GM18526 (cell line): Measurements from ENCODE around the gene RANBP3L.

ENCODE experiments used
- POLR2A ChIP-seq: IDR thresholded peaks from 3 replicates; pipeline ENCODE4 v1.6.1; 2011; ENCODE audit not compliant: insufficient read length; ENCODE audit errors: extremely low read depth

The RANBP3L gene, protein sequence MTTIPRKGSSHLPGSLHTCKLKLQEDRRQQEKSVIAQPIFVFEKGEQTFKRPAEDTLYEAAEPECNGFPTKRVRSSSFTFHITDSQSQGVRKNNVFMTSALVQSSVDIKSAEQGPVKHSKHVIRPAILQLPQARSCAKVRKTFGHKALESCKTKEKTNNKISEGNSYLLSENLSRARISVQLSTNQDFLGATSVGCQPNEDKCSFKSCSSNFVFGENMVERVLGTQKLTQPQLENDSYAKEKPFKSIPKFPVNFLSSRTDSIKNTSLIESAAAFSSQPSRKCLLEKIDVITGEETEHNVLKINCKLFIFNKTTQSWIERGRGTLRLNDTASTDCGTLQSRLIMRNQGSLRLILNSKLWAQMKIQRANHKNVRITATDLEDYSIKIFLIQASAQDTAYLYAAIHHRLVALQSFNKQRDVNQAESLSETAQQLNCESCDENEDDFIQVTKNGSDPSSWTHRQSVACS

DNA sequence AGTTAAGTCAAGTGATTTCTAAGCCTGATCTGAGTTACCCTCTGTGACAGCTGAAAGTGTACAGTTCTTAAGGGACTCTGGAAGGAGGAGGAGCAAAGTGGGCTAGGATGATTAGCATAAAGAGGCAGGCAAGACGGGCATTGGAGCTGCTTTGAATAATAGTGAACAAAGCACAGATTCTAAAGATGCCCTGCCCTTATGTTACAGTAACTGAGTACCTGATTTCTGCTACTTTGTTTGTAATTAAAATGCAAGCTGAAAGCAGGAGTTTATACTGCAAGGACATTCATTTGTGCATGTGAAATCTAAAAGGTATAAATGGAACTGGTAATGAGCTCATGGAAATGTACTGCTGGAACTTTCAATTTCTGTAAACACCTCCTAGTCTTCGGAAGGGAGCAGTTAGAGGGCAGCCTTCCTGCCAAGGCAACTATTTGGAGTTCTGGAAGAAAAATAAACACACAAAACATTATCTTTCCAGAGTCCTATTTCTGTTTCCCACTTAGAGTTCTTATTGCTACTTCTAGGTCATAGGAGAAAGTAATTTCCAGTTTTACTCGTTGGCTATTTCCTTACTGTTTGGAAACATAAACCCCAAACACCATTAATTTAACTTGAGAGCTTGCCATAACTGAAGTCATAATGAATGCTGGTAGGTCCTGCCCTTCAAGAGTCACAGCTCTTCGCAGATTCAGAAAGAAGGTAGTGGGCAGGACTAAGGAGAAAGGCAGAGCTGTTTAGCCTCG is at the start of gene RANBP3L:
Gene RANBP3L, minus strand, starts transcription at position 45 of the 746 bp plus-strand sequence. CDS start 486 bp downstream, outside the sequence.
- TF ChIP-seq POLR2A, result no peak

DNA sequence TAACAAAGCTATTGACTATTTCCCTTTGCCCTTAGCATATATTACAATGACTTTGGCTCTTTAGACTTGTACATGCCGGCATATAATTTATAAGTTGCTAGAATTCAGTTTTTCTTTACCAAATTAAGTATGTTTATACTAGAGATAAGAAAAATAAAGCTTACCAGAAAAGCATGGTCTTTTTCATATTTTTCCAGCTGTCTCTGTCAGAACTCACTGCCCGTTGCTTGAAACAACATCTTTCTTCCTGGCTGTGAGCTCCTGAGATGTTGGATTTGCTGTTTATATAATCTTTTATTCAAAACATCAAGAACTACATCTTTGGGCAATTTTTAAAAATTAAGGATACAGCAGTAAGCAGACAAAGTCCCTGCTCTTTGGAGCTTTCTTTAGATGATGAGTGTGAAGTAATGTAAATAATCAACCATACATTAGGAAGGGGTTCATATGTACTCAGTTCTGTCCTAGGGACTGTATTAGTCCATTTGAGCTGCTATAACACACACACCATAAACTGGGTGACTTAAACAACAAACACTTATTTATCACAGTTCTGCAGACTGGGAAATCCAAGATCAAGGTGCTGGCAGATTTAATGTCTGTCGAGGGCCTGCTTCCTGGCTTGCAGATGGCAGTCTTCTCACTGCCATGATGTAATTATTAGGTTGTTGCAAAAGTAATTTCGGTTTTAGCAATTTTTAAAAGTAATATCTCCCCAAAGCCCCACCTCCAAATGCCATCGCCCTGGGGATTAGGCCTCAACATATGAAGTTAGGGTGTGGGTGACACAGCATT is 45.4 kb upstream of the RANBP3L start:
- TF ChIP-seq POLR2A, result no peak

GRCh38 chr5:36344899-36345298 is 43.2 kb upstream of the RANBP3L start:
- no peak for TF ChIP-seq POLR2A

- TF ChIP-seq POLR2A, result no peak
Measured at GRCh38 chr5:36337597-36337996, 35.9 kb upstream of the RANBP3L start.

DNA sequence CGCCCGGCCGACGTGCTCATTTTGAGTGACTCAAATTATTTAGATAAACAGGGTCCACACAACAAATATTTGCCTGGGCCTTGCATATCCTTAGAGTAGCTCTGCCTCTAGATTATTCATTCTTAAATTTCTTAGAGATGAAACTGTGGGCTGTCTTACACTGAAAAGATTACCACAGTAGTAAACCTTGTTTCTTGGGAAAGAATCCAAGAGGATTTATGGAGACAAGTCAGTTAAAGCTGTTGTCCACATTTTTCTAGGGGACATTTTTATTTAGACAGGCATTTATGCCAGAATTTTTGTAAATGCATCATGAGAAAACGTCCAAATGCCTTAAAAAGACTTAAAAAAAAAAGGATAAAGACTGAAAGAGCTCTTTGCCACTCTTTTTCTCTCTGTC is 32.6 kb upstream of the RANBP3L start:
- TF ChIP-seq POLR2A, result no peak

GRCh38 chr5:36325196-36325595 is 23.5 kb upstream of the RANBP3L start:
- TF ChIP-seq POLR2A, result no peak

DNA sequence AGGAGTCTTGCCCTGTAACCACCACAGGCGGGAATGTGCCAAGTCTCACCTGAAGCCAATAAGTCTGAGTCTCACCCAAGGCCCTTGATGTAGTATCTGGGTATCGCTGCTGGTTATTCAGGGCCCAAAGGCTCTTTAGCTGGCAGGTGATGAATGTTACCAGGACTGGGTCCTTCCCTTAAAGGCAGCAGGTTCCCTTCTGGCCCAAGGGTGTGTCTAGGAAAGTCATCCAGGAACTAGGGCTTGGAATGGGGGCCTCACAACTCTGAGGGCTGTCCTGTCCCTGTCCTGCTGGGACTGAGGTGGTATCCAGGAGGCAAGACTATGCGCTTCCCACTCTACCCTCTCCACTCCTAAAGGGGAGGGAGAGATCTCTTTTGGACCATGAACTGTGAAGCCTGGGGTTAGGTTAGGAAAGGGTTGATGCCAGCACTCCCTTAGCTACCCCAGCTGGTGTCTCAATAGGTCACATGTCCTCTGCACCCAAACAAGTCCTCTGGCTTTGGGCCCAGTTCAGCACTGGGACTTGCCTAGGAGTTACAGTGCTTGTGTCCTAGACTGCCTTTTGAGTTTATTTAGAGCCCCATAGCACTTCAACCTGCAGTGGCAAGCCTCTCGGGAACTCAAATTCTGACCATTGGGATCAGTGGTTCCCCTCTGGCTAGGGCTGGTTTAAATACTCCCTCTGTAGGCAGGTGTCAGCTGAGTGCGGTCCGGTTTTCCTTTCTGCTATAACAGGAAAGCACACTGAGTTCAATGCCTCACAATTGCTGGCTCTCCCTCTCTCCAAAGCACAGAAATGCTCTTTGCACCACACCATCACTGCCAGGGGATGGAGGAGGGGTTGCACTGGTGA is 22.5 kb upstream of the RANBP3L start:
- TF ChIP-seq POLR2A, result no peak

DNA sequence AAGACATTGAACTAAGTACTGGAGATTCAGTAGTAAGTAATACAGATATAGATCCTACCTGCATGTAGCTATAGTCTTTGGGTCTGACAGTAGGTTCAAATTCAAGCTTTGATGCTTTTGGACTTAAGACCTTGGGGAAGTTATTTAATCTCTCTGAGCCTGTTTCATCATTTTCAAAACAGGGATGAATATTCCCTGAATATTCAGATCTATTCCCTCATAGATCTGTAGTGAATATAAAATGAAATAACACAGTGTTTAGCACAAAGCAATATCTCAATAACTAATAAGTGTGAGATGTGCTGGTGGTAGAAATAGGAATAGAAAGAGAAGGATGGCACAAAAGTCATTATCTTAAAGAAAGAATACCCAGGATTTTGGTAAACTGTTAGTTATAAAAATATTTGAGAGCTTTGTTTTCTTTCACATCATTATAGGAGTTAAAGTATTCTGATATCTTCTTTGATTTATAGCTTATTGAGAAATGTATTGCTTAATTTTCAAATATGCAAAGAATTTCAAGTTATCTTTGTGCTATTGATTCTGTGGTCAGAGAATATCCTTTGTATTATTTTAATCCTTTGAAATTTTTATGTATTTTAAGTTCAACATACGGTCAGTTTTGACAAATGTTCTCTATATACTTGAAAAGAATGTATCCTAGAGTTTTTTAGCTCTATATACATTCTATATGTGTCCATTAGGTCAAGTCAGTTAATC is 11.4 kb upstream of the RANBP3L start:
- no peak for TF ChIP-seq POLR2A

- TF ChIP-seq POLR2A, result no peak
Measured at GRCh38 chr5:36311956-36312355, 10.3 kb upstream of the RANBP3L start.

- TF ChIP-seq POLR2A, result no peak
Measured at GRCh38 chr5:36310138-36310537, 8.4 kb upstream of the RANBP3L start.

DNA sequence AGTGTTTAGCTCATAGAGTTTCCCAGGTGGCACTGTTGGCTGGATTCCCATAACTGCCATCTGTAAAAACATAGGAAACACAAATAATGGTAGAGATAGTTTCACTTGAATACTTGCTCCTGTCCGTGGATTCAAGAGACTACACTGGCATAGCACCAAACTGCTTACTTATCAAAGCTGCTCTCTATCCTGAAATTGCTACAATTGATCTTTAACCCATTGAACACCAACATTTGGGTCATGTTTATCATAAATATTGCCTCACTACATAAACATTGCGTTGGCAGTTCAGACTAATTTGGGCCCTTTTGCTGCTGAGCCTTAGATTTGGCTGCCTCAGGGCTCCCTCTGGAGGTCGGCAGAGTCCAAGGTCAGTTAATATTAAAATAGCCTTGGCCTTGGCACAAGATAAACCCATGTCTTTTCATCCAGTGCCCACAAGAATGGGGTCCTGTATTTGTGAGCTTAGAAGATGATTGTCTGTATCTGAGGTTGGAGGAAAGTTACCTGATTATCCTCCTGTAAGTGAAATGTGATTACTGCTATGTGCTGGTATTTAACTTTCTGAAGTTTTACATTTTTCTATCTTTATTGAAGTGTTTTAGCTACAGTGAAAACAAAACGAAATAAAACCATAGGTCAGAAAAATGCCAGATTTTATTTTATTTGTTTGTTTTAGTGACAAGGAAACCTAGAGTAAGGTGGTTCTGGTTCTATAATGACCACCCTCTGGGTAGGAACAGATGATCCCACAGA is 4.0 kb upstream of the RANBP3L start:
- TF ChIP-seq POLR2A, result no peak

- no peak for TF ChIP-seq POLR2A
Measured at GRCh38 chr5:36304095-36304805, 2.5 kb upstream of the RANBP3L start.
